ENCODE data around the gene UFD1.

- no peak for TF ChIP-seq CTCF (IDR thresholded peaks at IDR 0.05)
- no peak for TF ChIP-seq POLR2A (IDR thresholded peaks at IDR 0.05)
- no peak for TF ChIP-seq POLR2AphosphoS5 (IDR thresholded peaks at IDR 0.05)
- TF ChIP-seq EP300 (IDR thresholded peaks at IDR 0.05): no peak
Observed at GRCh38 chr22:19518635-19519034, 39.6 kb upstream of the UFD1 start.
